LNCaP clone FGC (cell line): Measurements from ENCODE around the gene ZKSCAN2.

ENCODE experiments used
- DNase-seq: peaks from one replicate; pipeline ENCODE4 v3.0.0-alpha.2; 2011; ENCODE audit warnings: low read depth
- H3K4me3 ChIP-seq: 2 replicates; pipeline ENCODE4 v1.5.1; 2011; ENCODE audit warnings: mild to moderate bottlenecking, low read depth, low read length, control low read depth
- TF ChIP-seq, protein P1 (sequence below): IDR thresholded peaks from 2 replicates; pipeline ENCODE4 v1.5.1; 2012; ENCODE audit warnings: mild to moderate bottlenecking; ENCODE audit not compliant: control insufficient read depth, insufficient read depth; ENCODE audit errors: extremely low read depth

The ZKSCAN2 gene

DNA sequence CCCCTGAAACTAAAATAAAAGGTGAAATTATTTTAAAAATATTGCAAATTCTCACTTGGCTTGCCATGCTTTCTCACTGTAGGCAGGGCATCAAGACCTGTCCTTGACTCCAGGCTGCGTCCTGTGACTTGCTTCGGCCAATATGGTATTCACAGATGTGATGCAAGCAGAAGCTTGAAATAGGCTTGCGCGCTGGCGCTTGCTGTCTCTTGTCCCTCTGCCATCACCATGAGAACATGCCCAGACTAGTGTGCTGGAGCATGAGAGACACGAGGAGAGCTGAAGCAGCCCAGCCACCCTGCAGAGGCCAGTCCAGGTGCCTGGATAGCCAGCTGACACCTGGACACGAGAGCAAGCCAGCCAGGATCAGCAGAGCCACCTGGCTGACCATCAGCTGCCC, 21.8 kb upstream of the ZKSCAN2 start:
- no peak overlapping the region for H3K4me3 ChIP-seq
- TF ChIP-seq, protein P1, sequence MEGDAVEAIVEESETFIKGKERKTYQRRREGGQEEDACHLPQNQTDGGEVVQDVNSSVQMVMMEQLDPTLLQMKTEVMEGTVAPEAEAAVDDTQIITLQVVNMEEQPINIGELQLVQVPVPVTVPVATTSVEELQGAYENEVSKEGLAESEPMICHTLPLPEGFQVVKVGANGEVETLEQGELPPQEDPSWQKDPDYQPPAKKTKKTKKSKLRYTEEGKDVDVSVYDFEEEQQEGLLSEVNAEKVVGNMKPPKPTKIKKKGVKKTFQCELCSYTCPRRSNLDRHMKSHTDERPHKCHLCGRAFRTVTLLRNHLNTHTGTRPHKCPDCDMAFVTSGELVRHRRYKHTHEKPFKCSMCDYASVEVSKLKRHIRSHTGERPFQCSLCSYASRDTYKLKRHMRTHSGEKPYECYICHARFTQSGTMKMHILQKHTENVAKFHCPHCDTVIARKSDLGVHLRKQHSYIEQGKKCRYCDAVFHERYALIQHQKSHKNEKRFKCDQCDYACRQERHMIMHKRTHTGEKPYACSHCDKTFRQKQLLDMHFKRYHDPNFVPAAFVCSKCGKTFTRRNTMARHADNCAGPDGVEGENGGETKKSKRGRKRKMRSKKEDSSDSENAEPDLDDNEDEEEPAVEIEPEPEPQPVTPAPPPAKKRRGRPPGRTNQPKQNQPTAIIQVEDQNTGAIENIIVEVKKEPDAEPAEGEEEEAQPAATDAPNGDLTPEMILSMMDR: no peak
- DNase-seq: no peak

- TF ChIP-seq, protein P1: no peak
- DNase-seq: no peak
- H3K4me3 ChIP-seq: no peak overlapping the region
Measured at GRCh38 chr16:25271421-25271820, 13.8 kb upstream of the ZKSCAN2 start.

DNA sequence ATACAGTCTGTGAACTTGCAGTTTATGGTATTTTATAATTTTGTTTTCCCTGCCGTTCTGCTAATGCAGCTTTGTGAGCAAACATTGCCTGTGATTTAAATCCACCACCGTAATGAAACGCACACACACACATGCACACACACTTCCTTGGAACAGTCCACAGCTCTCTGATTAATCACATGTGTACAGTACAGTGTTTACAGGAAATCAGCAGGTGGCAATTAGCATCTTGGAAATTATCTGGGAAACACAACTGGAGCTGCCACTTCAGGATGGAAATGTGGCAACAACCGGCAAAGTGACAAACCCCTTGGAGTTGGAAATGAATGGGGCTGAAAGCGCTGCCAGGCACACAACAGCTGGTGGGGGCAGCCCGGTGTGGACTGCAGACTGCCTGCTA, 12.9 kb upstream of the ZKSCAN2 start:
- TF ChIP-seq, protein P1: no peak
- no peak overlapping the region for H3K4me3 ChIP-seq
- no peak for DNase-seq

DNA sequence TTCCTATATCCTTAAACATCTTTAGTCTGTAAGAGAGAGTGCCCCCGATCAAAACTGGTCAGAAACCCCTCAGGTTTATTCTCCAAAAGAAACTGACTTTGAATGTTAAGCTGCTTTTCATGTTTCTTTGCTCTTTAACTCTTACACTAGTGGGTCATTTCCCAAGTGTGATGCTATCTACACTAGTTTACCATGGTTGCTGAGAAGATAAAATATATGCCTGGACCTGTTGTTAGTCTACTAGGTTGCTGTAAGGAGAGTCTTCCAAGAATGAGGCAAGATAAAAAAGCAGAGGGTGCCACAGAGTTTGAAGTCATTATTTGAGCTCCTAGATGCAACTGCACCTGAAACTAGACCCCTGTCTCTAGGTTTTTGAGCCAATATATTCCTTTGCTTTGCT, 12.2 kb upstream of the ZKSCAN2 start:
- DNase-seq: no peak
- H3K4me3 ChIP-seq: no peak overlapping the region
- TF ChIP-seq, protein P1: no peak

- no peak overlapping the region for H3K4me3 ChIP-seq
- TF ChIP-seq, protein P1: no peak
- DNase-seq: no peak
Measured at GRCh38 chr16:25265968-25266367, 8.3 kb upstream of the ZKSCAN2 start.

GRCh38 chr16:25264597-25264996, 7.0 kb upstream of the ZKSCAN2 start:
- H3K4me3 ChIP-seq: no peak overlapping the region
- no peak for DNase-seq
- TF ChIP-seq, protein P1: no peak

DNA sequence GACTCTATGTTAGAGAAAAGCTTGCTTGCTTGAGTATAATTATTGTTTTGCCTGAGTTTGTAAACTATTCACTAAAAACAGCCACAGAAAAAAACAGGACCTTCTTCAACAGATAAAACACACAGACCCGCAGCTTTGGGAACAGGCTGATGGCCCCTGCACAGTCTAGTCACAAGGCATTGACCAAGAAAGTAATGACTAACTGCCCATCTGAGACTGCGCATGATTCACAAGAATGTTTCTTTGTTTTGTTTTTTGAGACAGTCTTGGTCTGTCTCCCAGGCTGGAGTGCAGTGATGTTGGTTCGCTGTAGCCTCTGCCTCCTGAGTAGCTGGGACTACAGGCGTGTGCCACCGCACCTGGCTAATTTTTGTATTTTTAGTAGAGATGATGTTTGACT, 2.8 kb upstream of the ZKSCAN2 start:
- DNase-seq: no peak
- no peak overlapping the region for H3K4me3 ChIP-seq
- TF ChIP-seq, protein P1: no peak
